Middle frontal gyrus (tissue), 1 donor: ENCODE data around the gene CDK8.
"Not testable (repeated sequence)": the region's sequence is repeated elsewhere in the genome, so short reads cannot be mapped to it uniquely, and the experiment has no call there.

Experiments
- DNase-seq: peaks from one replicate; pipeline ENCODE4 v3.0.0-alpha.2; 2015; ENCODE audit warnings: low spot score; ENCODE audit errors: extremely low spot score

The CDK8 gene

GRCh38 chr13:26253787-26254582, at the start of gene CDK8:
TSS of gene CDK8 (plus strand) at chr13:26254129. CDS start at chr13:26254642, 513 bp downstream.
- DNase-seq, result peak; percentile 89

DNA sequence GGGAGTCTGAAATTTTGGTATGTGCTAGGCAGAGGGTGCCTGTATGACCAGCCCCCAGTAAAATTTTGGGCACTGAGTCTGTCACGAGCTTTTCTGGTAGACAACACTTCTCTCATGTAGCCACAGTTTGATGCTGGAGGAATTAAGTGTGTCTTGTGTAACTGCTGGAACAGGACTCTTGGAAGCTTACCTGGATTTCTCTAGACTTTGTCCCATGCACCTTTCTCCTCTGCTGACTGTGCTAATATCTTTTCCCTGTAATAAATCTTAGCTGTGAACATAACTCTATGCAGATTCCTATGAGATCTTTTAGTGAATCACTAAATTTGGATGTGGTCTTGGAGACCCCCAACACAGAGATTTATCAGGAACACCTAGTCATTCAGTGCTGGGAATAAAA, 45.6 kb upstream of the CDK8 start:
- DNase-seq, result no peak

GRCh38 chr13:26213345-26213744, 40.6 kb upstream of the CDK8 start:
- no peak for DNase-seq

GRCh38 chr13:26213982-26214381, 39.9 kb upstream of the CDK8 start:
- no peak for DNase-seq

- no peak for DNase-seq
Measured at GRCh38 chr13:26216042-26216441, 37.9 kb upstream of the CDK8 start.

- no peak for DNase-seq
Measured at GRCh38 chr13:26219726-26220125, 34.2 kb upstream of the CDK8 start.

- no peak for DNase-seq
Measured at GRCh38 chr13:26220575-26220974, 33.4 kb upstream of the CDK8 start.

GRCh38 chr13:26221399-26221720, 32.6 kb upstream of the CDK8 start:
- no peak for DNase-seq

DNA sequence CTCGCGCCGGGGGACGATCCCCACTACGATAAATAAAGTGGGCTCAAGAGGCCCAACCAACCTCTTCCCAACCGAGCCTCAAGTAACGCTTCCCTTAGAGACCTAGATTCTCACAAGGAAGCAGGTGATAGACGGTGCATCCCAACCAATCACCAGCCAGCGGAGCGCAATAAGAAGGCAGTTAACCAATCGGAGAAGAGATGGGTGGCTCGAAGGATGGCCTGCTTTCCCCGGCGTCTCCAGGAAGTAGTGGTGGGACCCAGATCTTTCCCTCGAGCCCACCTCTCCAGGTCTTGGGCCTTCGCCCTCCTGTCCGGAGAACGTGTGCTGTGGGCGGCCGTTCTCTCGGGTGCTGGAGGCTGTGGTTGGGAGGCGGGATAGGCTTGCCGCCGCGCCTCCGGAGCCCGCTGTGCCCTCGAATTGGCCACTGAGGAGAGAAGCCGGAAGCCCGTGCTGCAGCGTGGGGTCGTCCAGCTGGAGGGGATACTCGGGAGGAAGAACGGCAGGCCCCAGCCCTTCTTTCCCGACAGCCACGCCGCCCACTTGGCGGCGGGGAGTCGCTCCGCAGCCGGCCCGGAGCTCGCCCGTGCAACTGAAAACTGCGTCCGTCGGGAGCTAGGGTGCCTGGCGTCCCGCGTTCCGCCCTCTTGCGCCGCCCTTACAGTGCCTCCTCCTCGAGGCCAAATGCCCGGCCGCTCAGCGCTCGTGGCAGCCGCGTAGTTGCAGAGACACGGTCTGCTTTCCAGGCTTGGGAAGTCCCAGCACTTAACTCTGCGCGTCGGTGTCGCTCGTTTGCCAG, 32.0 kb upstream of the CDK8 start, which contains the start of gene RNF6:
Gene RNF6 (minus strand): TSS at position 594 of the 799 bp plus-strand sequence. CDS start 2,665 bp downstream, outside the sequence.
- DNase-seq, result peak; percentile 89

GRCh38 chr13:26222520-26223046, 31.3 kb upstream of the CDK8 start:
- no peak for DNase-seq

- no peak for DNase-seq
Measured at GRCh38 chr13:26225896-26226617, 27.9 kb upstream of the CDK8 start.

GRCh38 chr13:26227166-26227971, 26.6 kb upstream of the CDK8 start:
- no peak for DNase-seq

- no peak for DNase-seq
Measured at GRCh38 chr13:26228096-26228495, 25.8 kb upstream of the CDK8 start.

DNA sequence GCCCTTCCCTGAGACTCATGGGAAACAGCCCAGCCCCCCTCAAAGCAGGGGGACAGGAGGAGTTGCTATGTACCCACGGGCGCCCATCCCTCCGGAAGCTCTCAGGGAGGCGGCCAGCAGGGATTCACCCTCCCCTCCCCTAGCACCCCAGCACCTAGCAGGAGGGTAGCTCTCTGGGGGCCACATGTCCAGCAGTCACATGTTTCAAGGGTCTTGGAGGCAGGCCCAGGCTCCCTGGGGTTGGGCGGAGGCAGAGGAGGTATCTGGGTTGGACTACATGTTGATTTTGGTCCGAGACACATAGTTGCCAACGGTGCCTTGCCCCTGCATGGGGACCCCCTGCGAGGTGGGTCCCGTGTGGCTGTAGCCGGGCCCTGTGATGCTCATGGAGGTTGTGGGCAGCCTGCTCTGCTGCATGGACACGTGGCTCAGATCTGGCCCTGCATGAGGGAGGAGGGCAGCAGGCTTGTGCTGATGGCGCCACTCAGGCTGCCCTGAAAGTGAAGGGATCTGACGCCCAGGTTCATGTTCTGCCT, 24.8 kb upstream of the CDK8 start:
- no peak for DNase-seq

DNA sequence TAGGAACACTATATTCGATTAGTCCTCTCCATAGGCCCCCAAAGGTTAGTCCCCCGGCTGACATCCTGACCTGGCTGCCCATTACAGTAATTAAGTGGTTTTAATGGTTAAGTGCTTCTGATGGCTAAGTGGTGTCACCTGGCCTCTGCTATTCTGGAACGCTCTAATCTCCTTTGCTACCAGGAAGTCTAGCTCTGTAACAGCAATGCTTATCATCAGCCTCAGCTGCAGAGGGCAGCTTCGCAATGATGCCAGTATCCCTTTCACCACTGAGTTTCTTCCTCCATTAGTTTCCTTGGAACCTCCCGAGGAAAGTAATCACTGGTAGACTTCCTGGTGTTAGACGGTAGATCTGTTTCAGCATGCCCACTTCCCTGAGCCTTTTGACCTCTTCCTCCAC, 23.2 kb upstream of the CDK8 start:
- no peak for DNase-seq

GRCh38 chr13:26236296-26236695, 17.6 kb upstream of the CDK8 start:
- no peak for DNase-seq

DNA sequence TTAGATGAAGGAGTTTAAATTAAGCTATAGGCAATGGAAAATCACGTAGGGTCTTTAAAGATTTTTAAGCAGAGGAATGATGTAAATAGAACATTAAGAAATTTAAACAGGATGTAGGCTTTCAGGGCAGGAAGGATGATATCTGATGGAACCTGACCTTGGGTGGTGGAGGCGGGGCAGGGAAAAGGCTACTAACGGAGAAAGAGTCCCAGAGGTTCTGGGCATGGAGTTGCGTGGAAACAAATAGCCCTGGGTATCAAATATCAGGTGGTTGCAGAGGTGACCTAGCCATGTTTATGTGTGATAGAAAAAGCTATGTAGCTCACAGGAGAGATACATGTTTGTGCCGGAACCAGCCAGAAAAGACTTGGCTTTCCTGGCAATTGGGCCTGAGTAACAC, 7.8 kb upstream of the CDK8 start:
- no peak for DNase-seq

- no peak for DNase-seq
Measured at GRCh38 chr13:26247011-26247410, 6.9 kb upstream of the CDK8 start.

DNA sequence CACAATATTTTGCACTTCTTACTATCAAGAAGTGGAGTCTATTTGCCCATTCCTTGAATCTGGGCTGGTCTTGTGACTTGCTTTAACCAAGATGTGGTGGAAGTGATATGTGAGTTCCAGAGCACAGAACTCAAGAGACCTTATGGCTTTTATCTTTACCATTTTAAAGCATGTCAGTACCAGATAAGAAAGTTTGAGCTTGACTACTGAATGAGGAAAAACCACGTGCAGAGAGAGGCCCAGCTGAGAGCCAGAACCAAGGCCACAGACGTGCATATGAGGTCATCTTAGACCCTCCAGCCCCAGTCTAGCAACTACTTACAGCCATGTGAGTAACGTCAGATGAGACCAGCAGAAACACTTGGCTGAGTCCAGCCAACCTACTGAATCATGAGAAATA, 6.3 kb upstream of the CDK8 start:
- no peak for DNase-seq

- no peak for DNase-seq
Measured at GRCh38 chr13:26249551-26249950, 4.4 kb upstream of the CDK8 start.

- not testable (repeated sequence) for DNase-seq
Measured at GRCh38 chr13:26252006-26252405, 1.9 kb upstream of the CDK8 start.
